AG08396 (cell line): ENCODE measurements around the gene USP10.
"Not testable (repeated sequence)": the region's sequence is repeated elsewhere in the genome, so short reads cannot be mapped to it uniquely, and the experiment has no call there.

Experiments
- DNase-seq: peaks from one replicate; pipeline ENCODE4 v3.0.0; 2012; ENCODE audit warnings: low spot score, mixed read lengths

Gene USP10

DNA sequence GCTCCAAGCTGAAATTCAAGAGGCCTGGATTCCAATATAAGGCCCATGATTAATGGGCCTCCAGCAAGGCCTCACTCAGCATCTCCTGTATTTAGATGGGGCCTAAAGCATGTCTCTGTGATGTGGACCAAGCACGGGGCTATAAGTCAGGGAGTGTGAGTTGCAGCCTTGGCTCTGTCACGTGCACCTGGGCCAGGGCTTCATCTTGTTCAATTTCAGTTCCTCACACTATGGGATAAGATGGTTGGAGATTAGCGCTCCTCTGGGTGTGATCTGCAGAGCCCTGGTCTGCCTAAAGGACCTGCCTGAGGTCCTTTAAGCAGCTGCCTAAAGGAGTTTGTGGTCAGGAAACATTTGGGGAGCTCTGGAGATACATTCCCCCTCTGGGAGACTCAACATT lies 26.2 kb upstream of the USP10 start:
- DNase-seq: no peak

DNA sequence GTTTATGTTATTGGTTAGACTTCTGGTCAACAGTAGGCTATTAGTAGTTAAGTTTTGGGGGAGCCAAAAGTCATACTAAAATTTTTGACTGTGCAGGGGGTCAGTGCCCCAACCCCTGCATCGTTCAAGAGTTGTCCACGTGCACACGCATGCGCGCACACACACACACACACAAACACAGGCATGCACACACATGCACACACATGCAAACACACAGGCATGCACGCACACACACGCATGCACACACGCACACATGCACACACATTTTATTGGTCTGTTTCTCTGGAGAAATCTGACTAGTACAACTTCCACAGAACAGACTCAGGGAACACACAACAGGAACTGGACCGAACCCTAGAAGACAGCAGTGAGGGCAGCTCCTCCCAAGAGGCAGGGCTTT lies 24.4 kb upstream of the USP10 start:
- no peak for DNase-seq

DNA sequence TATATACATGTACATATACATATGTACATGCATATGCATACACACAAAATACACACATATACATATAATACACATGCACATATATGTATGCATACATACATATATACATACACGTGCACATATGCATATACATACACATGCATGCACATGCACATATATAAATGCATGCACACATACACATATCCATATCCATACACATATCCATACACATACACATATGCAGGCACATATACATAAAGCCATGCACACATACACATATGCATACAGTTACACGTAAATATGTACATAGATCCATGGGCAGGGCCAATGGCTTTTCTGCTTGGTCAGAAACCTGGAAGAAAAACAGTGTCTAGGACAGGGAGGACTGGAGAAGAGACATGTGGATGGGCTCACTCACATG lies 23.9 kb upstream of the USP10 start:
- DNase-seq: no peak

DNA sequence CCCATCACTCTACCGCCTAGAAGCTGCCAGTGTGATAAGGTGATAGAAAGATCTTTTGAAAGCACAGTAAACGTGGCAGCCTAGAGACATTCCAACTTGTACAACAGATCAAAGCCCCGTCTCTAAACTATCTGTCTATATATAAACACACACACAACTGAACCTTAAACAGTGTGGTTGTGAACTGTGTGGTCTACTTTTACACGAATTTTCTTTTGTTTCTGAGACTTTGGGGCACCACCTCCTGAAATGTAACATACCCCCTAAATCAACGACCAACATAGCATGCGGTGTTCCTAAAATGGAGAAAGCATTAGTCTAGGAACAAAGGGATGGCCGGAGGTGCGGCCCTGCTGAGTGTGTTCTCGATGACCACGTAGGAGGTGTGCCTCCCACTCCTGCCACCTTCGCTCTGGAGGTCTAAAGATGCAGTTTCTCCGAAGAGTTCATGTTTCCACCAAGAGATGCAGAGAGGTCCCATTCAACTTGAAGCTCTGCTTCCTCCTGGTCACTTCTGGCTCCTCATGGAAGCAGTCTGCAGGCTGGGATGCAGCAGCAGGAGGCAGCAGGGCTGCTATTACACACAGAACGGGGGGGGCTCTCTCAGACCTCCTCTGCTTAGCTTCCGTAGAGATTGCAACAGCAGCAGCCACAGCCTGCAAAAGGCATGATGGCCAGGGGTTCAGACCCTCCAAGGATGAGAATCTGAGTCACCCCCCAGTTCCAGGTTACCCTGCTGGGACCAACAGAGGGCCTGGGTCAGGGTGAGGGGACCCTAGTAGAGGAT lies 22.6 kb upstream of the USP10 start:
- DNase-seq: no peak

DNA sequence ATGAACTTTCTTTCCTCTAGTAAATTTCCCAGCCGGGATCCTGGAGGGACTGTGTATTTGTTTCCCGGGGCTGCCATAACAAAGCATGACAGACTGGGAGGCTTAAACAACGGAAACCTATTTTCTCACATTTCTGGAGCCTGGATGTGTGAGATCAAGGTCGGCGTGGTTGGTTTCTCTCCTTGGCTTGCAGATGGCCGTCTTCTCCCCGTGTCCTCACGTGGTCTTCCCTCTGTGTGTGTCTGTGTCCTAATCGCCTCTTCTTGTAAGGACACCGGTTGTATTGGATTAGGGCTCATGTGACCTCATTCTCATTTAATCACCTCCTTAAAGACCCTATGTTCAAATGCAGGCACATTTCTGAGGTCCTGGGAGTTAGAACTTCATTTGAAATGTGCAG lies 22.0 kb upstream of the USP10 start:
- no peak for DNase-seq

DNA sequence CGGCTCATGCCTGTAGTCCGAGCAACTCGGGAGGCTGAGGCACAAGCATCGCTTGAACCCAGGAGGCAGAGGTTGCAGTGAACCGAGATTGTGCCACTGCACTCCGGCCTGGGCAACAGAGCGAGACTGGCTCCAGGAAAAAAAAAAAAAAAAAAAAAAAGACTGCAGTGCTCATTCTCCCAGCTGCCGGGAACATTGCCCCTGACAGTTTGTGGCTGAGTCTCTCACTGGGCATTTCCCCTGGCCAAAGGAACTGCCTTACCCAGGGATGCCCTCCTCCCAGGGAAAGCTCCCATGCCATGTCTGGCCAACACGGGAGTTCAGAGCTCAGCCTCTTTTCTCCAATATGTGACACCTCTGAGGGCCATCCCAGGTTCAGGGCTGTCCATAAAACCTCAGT lies 21.3 kb upstream of the USP10 start:
- no peak for DNase-seq

DNA sequence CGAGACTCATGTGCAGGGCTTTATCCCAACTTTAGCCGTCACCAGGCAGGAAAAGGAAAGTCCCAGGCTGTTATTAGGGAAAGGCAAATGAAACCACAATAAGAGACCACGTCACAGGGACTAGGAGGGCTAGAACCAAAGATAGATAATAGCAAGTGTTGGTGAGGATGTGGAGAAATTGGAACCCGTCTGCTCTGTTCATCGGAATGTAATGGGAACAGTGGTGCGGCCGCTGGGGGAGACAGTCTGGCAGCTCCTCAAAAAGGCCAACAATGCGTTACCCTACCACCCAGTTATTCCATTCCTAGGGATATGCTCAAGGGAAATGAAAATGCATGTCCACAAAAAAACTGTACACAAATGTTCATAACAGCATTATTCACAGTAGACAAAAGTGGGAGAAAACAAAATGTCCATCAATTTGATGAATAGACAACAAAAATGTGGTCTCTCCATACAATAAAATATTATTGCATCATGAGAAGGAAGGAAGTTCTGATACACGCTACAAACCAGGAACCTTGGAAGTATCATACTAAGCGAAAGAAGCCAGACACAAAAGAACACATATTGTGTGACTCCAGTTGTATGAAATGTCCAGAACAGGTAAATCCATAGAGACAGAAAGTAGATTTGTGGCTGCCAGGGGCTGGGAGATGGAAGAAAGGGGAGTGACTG lies 19.5 kb upstream of the USP10 start:
- DNase-seq: no peak

DNA sequence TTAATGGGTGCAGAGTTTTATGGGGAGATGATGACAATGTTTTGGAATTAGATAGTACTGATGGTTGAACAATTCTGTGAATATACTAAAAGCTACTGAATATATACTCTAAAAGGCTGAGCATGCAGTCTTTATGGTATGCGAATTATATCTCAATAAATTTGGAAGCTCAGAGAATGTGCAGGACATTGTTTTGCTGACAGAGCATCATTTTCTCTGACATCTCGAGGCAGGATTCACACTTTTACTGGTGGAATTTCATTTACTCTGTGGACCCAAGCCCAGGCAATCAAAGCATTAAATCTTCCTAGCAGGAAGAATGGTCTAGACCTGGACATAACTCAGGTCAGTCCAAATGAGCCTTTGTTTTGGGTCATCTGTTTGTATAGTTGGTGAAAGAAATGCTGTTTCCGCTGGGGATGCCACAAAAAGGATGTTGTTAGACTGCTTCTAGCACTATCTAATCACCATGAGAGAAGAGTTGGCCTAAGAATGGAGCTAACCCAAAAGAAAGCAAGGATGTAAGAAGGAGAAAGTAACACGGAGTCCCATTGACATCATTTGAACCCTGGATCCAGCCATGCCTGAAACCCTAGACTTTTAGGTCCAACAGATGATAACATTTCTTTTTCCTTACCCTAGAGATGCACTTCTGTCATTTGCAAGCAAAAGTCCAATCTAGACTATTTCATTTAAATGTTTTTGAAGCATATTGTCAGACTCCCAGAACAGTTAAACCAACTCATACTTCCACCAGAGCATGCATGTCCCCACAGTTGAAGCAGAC lies 18.8 kb upstream of the USP10 start:
- DNase-seq: no peak

DNA sequence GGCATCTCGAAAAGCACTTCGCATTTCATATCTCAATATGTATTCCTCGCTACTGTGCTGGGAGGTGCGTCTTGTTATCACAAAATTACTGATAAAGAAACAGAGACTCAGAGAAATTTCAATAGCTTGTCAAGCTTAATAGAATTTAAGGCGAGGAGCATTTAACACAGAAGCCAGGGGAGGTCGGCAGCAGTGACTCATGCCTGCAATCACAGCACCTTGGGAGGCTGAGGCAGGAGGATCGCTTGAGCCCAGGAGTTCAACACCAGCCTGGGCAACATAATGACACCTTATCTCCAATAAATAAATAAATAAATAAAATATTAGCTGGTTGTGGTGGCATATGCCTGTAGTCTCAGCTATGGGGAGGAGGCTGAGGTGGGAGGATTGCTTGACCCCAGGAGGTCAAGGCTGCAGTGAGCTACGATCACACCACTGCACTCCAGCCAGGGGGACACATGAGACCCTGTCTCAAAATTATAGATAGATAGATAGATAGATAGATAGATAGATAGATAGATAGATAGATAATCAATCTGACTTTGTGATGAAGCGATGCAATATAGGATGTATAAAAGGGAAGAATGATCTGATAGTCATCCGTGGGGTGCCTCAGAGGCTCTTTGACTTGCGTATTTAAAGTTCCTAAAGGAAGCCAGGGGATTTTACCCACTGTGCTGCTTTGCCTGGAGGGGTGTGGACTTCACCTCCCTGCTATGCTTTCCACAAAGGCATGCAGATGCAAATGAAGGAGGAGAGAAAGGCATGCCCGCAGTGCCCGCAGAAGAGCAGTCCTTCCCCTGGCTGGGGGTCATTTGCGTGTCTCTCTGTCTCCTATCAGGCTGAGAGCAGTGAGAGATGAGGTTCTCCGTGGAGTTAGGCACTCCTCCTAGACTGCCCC lies 15.9 kb upstream of the USP10 start:
- DNase-seq: no peak

DNA sequence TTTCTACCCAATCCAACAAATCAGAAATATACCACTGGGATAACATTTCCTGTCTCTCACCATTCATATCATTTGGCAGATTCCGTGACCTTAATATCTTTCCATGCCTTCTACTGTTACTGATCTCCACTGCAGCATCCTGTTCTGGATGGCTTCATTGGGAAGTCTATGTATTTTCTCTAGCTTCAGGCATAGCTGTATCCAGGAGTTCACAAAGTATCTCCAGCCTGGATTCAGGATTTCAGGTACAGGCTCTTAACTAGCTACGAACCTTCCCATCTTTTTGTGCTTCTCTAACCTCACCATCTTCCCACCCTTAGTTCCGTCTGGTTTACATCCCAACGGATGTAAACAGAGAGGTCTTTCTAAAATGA lies 15.2 kb upstream of the USP10 start:
- no peak for DNase-seq

DNA sequence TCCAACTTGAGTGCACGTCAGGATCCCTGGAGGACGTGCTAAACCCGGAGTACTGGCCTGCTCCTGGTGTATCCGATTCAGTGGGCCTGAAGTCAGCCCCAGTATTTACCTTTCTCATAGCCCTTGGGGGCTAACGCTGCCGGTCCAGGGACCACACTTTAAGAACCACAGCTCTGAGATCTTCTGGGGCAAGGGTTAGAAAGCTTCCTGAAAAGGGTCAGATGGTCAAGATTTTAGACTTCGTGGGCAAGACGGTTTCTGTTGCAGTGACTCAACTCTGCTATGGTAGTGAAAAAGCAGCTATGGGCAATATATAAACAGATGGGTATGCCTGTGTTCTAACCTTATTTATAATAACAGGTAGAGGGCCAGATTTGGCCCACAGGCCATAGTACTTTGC lies 14.6 kb upstream of the USP10 start:
- no peak for DNase-seq

DNA sequence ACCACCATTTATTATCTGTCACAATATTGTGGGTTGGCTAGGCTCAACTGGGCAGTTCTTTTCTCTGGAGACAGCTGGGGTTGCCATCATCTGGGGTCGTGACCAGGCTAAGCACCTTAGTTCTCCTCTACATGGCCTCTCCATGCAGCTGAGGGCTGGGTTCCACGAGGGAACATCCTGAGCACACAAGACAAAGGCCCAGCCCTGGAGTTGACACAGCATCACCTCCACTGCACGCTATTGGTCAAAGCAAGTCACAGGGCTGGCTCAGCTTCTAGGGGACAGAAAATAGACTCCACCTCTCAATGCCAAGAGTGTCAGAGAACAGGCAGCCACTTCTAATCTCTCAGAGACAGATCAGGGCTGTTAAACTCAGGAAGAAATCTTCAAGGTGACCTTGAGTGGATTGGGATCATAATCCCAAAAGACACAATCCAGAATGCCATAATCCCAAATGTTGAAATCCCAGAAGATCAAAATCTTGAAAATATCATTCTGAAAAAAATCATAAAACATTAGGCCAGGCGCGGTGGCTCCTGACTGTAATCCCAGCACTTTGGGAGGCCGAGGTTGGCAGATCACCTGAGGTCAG lies 13.0 kb upstream of the USP10 start:
- no peak for DNase-seq

DNA sequence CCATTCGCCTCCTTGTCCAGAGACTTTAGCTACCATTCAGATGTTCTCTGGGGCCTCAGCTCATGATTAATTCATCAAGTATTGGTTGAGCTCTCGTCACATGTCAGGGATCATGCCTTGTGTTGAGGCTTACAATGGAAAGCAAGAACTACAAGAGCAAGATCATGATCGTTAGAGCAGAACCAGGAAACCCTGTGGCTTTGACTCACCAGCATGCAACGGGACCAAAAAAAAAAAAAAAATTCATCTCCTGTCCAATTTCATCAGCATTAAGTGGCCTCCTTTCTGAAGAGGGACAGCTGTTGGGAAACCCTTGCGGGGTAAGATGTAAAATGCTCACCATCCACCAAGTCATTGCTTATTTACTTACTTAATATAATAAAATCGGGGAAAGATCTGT lies 12.1 kb upstream of the USP10 start:
- DNase-seq: peak; percentile 72

DNA sequence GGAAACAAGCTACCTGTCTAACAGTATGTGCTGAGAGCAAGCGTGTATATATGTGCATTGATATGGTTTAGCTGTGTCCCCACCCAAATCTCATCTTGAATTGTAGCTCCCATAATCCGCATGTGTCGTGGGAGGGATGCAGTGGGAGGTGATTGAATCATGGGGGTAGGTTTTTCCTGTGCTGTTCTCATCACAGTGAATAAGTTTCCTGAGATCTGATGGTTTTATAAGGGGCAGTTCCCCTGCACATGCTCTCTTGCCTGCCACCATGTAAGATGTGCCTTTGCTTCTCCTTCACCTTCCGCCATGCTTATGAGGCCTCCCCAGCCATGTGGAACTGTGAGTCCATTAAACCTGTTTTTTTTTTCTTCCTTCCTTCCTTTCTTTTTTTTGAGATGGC lies 11.6 kb upstream of the USP10 start:
- DNase-seq: not testable (repeated sequence)

DNA sequence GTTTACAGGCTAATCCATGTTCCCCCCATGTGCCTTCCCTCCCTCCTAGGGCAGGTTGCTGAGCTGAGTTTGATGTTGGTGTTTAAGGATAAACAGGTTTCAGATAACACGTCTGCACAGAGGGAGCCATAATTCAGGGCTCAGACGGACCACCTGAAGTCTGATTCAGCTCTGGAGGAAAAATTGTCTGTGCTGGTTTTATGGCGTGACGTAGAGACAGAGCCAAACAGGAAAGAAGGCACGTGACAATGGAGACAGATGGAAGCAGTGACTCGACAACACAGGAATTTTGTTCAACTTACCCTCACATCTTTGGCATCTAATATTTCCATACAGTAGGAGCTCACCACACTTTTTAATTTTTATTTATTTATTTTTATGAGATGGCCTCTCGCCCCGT lies 10.7 kb upstream of the USP10 start:
- peak; percentile 65 for DNase-seq

DNA sequence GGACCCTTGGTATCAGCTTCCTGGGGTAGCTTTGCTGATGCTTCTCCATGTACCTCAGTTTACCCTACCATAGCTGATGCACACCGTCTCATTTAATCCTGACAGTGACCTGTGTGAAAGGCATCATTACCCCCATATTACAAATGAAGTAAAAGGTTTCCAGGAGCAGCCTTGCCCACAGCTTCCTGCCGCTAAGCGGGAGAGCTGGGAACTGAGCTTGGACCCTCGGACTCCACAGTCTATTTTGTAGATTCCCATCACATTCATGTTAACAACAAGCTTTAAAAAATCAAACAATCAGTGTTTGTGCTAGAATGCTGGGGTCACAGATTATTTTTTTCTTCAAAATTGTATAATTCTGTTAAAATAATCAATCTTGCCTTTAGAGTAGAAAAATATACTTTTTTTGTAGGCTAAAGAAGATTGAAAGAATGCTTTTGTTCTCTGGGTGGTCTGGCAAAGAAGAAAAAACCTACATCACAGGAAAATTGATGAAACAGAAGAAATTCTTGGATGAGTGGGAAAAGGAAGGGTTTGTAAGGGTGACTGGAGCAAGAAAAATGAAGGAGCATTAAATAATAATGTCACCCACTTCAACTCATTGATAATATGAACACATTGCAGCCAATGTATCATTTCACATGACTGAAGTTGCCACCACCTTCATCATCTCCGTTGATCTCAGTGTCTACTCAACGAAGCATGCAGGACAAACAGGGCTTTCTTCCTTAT lies 9.5 kb upstream of the USP10 start:
- no peak for DNase-seq

DNA sequence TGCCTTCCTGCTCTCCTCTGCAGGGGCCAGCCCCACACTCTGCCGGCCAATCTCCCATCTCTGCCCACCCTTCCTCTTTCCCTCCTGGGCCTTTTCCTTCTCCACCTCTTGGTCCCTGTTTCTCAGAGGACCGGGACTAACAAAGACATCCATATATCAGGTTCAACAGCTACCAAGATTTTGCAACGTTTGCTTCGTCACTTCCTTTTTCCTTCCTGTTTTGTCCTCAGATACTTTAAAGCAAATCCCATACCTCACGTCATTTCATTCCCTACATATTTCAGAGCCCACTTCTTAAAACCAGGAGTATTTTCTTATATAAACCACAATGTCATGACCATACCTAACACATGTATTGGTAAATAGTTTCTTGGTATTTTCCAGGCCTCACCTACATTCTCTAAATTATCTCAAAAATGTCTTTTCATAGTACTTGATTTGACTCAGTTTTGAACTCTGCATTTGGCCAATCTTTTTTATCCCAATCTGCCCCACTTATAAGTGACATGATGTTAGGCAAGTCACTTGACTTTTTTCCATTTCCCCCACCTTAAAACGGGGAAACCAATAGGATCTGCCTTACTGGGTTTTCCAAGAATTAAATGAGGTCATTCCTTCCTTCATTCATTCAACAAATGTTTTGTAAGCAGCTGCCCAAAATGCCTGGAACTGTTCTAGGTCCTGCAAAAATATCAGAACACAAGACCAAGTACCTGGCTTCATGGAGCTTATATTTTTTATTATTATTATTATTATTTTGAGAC lies 7.2 kb upstream of the USP10 start:
- no peak for DNase-seq

DNA sequence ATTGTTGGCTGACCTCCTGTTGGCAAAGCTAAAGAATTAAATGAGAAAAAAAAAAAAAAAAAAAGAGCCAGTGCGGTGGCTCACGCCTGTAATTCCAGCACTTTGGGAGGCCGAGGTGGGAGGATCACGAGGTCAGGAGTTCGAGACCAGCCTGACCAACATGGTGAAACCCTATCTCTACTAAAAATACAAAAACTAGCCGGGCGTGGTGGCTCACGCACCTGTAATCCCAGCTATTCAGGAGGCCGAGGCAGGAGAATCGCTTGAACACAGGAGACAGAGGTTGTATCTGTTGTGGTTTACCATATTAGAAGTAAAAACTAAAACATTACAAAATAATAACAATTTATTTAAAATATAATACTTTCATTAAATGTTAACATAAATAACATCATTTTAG lies 5.9 kb upstream of the USP10 start:
- DNase-seq: not testable (repeated sequence)

DNA sequence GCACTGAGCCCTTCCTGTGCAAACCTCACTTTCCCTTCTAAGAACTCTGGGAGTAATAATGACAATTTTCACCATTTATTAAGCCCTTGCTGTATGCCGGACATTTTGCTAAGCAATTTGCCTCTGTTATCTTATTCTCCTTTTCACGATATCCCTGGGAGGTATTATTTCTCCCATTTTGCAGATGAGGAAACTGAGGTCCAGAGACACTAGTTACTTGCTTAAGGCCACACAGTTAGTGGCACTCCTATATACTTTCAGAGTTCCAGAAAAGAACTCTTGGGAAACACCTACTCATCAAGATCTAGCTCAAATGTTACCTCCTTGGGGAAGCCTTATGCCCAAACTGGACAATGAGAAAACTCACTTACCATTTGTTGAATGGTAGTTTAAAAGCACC lies 4.8 kb upstream of the USP10 start:
- DNase-seq: no peak

DNA sequence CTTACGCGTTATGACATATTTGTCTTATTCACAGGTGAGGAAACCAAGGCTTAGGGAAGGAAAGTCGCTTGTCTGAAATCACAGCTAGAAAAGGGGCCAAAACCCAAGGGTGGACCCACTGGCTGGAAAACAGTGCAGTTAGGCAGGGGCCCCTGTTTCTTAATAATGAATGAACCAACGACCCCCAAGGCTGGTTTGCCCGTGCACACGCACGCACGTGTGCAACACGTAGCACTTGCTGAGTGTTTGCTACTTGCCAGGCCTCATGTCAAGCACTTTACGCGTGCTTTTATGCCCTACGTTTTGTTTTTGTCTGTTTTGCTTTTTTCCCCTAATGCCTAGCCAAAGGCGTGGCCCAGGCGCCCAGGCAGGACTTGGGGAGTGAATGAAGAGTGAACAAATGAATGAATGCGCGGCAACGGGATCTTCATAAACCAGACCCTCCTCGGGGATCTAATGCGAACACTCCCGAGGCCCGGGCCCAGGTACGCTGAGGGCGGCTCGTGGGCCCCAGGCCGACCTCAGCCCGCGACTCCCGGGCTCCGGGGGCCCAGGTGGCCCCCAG lies 571 bp upstream of the USP10 start:
- peak; percentile 18 for DNase-seq
